Jurkat, Clone E6-1 (cell line): ENCODE results near the gene KCNB1.

ENCODE experiments used
- DNase-seq: peaks from one replicate; pipeline ENCODE4 v3.0.0-alpha.2; 2011; ENCODE audit warnings: low read depth, low spot score
- H3K4me3 ChIP-seq: 2 replicates; pipeline ENCODE4 v1.5.1; 2011; ENCODE audit warnings: mild to moderate bottlenecking, low read length, control low read depth, moderate library complexity

KCNB1 gene

DNA sequence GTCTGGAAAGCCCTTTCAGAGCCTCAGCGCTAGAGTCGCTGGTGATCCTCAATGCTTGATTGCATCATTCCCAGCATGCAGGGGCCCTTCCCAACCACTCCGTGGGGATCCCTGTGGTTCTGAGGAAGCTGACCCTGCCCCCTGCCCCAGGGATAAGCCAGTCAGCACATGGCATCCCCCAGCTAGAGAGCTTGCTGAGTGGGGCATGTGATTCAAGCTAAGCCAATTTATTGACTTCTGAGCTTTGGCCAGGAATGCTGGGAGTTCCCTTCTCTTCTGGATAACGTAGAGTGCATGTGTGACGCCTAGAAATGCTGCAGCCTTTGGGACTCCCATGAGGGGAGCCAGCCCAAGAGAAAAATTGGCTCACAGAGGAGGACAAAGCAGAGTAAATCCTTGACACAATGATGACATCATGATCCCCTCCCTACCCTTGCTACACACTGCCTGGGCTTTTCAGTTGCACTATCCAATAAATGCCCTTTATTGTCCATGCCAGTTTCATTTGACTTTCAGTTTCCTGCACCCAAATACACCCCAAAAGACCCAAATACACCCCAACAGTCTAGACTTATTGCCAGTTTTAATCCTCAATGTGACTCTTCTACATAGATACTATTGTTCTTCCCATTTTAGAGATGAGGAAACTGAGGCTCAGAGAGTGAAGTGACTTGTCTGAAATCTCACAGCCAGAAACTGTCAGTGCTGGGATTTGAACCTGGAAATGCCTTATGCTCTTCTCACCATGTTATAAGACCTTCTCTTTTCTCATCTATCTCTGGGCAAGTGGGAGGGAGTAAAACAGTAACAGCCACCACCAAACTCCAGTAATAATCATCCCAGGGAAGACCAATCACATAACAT lies 34.3 kb downstream of the KCNB1 start:
- no peak for DNase-seq
- no peak overlapping the region for H3K4me3 ChIP-seq

DNA sequence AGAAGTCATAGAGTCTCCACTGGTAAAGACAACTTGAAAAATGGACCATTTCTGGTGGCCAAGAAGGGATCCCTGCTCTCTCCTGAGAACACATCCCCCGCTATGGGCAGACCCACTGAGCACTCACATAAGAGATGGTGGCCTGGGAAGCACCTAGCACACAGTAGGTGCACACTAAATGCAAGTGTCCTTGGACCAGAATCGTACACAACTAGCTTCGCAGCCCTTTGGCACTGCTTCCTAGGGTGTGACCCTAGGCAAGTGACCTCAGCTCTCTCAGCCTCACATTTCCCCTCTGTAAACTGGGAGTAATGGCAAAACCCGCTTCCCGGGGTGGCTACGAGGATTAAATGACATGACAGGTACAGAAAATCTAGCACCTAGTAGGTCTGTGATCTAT lies 35.1 kb downstream of the KCNB1 start:
- no peak overlapping the region for H3K4me3 ChIP-seq
- no peak for DNase-seq

DNA sequence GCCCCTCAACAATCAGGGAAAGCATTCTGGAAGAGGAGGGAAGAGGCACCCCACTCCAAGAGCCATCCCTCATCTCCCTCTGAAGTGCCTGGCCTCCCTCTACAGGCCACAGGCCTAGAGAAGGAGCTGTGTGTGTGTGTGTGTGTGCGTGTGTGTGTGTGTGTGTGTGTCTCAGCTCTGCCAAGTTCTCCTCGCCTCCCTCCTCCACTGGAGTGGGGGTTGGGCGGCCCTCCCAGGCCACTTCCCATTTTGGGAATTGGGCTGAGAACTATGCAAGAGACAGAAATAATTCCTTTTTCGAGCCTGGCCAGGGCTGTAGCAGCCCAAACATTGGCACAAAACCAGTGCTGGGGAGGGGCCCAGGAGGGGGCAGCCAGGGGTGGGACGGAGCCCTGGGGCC lies 35.7 kb downstream of the KCNB1 start:
- DNase-seq, result no peak
- no peak overlapping the region for H3K4me3 ChIP-seq

DNA sequence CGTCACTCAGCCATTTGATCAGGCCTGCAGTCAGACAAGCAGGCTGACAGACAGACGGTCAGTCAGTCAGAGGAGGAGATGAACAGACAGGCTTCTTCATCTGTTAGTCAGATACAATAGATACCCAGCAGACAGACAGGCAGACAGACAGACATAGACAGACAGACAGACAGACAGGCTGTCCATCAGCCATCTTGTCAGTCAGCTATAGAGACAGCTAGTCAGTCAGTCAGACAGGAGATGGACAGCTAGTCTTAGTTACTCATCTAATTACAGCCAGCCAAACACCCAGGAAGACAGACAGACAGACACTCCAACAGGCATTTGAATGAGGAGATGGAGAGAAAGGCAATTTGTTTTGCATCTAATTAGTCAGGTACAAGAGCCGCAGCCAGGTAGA lies 36.4 kb downstream of the KCNB1 start:
- DNase-seq, result no peak
- H3K4me3 ChIP-seq, result no peak overlapping the region

DNA sequence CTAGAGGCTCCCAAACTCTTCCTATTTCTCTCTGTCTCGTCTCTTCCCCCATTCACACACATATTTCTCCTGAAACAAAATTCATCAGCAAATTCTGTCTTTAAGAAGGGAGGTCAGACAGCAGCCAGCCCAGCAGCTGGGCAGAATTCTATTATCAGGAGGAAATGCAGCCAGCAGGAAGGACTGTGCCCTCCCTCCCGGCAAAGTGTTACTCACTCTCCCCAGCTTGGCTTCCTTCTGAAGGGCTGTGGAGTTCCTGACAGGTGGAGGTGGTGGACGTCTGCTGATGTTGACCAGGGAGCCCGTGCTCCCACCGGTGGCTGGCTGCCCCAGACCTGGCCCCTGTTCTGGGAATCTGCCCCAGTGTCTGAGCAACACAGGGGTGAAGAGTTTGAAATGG lies 37.3 kb downstream of the KCNB1 start:
- H3K4me3 ChIP-seq, result no peak overlapping the region
- no peak for DNase-seq

DNA sequence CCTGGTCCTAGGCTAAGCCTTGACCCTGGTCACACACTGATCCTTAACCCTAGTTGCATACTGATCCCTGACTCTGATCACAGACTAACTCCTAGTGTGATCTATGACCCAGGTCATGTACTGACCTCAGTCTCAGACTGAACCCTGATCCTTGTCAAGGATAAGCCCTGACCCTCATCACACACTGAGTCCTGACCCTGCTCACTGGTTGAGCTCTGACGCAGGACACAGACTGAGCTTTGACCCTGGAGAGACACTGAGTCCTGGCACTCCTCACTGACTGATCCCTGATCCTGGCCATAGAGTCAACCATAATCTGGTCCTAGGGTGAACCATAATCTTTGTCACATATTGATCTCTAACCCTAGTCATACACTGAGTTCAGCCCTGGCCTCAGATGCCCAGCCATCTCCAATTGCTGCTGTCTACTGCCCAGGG lies 37.9 kb downstream of the KCNB1 start:
- no peak overlapping the region for H3K4me3 ChIP-seq
- DNase-seq, result no peak

DNA sequence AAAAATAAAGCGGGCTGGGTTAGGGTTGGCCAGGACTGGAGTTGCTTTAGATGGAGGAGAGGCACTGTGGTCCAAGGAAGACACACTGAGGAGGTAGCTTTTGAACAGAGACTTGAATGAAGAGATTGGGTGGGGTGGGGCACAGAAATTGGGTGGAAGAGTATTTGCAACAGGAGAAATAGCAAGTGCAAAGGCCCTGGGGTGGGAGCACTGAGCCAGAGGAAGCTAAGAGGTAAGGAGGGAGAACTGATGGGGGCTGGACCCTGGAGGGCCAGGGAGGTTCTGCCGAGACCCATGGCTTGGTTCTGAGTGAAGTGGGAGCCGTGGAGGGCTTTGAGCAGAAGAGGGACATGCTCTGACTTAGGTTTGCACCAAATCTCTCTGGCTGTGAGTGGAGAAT lies 45.4 kb downstream of the KCNB1 start:
- H3K4me3 ChIP-seq, result no peak overlapping the region
- DNase-seq, result no peak

DNA sequence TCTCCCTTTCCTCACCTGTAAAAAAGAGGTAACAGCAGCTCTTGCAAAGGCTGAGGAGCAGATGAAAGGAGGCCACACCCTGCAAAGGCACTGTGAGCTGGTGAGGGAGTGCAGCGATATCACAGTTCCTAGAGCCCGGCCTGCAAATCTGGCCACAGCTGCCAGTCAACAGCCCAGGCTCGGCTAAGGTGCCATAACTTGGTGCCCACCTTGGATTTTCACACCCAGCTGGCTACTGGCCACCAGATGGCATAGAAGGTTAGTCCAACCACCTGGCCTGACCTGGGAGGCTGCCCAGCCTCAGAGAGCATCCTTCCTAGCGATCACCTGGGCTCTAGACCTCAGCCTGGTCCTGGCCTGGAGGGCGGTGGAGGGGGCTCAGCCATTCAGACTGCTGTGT lies 46.8 kb downstream of the KCNB1 start:
- no peak for DNase-seq
- H3K4me3 ChIP-seq, result no peak overlapping the region

DNA sequence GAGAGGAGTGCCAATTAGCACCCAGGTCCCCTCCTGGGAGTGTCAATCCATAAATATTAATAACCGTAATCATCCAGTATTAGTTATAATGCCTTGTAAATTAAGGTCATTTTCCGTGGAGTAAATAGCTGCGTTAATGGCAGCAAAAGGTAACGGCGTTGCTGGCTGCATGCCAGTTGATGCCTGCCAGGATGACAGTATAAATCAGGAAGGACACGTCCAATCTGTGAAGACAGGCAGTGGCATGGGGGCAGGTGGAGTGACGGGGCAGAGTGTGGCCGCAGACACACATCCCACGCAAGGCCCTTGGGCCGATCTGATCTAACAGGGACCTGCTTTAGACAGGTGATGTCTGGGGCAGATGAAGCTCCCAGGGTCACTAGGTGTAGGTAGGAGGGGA lies 49.1 kb downstream of the KCNB1 start:
- H3K4me3 ChIP-seq, result no peak overlapping the region
- no peak for DNase-seq

DNA sequence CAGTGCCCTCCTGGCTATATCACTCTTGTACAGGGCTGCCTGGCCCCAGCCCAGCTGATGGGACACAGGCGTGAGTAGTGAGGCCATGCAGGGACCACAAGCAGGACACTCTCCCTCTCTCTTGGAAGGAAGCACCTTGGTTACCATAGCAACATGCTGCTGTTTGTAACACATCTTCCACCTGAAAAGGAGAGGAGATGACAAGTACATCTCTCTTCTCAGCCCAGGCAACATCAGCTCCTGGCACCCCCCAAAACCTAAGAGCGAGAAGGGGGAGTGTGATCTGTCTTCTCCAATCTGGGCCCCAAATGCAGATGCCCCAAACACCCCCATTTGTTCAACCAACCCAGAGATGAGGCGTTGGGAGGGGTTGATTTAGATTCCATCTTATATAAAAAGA lies 49.9 kb downstream of the KCNB1 start:
- H3K4me3 ChIP-seq, result no peak overlapping the region
- DNase-seq, result no peak

DNA sequence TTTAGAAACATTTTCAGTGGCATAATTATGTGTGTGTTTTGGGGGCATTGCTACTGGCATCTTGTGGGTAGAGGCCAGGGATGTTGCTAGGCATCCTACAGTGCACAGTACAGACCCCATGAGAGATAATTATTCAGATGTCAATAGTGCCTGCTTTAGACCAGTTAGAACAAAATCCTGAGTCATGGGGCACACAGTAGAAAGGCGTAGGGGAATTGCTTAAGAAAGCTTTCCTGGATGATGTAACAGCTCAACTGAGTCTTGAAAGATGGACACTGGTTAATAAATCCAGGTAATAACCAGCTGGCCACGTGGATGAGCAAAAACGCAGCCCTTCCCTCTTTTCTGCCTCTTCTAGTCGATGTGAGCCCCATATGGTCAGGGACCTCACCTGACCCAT lies 51.1 kb downstream of the KCNB1 start:
- H3K4me3 ChIP-seq, result no peak overlapping the region
- no peak for DNase-seq

DNA sequence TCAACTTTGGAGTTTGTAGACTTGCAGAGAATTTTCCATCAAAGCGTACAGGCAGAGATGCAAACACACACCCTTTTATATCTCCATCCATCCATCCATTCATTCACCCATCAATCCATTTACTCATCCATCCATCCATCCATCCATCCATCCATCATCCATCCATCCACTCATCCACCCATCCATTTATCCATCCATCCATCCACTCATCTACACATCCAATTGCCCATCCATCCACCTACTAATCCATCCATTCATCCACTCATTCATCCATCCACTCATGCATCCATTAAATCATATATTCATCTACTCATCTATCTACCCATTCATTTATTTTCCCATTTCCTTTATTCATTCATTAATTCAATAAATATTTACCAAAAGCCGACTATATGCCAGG lies 52.1 kb downstream of the KCNB1 start:
- no peak overlapping the region for H3K4me3 ChIP-seq
- DNase-seq, result no peak

DNA sequence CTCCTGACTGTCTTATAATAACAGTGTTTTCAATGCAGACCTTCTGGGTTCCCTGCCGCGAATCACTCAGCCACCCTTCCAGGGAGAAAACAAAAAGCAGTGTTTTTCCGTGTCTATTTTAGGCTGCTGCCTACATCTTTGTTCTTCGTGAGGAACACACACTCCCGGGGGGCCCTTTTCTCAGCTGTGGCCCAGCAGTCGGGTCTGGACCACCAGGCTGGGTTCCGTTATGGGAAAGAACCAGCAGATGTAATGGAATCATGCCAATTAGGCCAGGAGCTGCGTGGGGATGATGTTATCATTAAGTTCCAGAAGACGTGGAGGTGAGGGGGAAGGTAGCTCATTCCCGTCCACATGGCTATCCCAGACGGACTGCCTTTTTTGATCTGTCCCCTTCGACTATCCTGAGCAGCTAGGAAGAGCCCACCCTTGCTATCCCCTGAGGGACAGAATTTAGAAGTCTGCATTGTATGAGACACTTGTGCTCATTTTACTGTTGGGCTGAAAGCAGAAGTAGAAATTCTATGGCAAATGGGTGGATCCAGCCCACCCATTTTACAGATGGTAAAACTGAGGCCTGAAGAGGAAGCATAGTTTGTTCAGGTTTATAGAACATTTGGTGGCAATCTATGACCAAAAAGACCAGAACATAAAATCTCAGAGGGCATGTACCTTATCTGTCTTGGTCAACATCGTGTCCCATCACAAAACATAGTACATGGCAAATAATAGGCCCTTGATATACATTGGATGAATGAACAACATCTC lies 54.5 kb downstream of the KCNB1 start:
- no peak overlapping the region for H3K4me3 ChIP-seq
- DNase-seq, result no peak

DNA sequence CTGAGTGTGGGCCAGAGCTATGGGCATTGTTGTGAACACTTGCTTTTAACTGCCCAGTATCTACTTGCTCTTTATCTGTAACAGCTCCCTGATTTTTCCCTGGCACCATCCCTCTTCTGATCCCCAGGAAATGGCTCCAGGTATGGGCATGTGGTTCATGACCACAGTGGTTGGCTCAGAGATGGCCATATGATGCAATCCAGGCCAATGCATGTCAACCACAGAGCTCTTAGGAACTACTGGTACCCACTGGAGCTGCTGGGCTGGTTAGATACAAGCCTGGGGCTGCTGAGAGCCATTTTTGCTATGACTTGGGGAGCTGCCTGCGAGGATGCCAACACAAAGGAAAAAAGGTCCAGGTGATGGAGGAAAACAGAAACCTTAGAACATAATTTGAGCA lies 55.6 kb downstream of the KCNB1 start:
- no peak for DNase-seq

DNA sequence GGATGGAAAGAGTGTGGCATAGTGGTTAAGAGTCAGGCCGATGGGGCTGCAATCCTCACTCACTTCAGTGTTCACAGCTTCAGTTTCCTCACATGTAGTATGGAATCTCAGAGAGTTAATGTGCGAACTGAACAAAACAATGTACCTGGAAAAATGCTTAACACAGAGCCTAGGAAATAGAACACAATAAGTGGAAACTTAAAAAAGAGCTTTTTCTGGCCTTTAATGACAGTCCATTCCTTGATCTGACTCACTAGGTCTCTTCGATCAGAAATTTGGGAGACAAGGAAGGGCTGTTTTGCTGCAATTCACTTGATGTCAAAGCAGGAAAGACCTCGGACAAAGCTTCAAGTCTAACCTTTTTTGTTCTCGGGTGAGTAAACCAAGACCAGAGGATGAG lies 56.1 kb downstream of the KCNB1 start:
- DNase-seq, result no peak
- no peak overlapping the region for H3K4me3 ChIP-seq

More for the DNA sequence above, 55.6 kb downstream of the KCNB1 start:
- no peak overlapping the region for H3K4me3 ChIP-seq

DNA sequence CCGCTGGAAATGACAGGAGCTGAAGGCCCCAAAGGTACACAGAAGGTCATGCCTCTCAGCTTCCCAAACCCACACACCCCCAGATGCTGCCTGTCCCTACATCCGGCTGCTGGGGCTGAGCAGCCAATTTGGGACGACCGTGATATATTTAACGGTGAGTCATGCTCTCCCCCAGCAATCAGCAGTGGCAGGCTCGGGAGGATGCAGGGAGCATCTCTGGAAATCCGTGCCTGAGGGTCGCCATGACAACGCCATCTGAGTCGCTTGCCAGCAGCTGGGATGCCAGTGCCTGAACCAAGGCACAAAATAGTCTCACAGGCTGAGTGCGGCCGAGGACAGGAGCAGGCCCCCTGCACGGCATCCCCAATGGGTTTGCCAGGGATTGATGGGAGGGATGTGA lies 57.9 kb downstream of the KCNB1 start:
- no peak for DNase-seq

DNA sequence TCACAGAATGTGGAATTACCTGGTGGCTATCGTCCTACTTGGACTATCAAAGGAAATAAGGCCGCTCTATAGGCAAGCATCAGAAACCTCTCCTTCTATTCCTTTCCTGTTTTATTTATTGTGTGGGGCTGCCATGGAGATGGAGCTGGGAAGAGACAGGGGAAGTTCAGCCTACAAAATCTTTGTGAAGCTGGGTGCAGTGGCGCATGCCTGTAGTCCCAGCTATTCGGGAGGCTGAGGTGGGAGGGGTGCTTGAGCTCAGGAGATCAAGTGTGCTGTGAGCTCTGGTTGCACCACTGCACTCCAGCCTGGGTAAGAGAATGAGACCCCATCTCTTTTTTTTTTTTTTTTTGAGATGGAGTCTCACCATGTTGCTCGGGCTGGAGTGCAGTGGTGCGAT lies 60.3 kb downstream of the KCNB1 start:
- H3K4me3 ChIP-seq, result no peak overlapping the region
- DNase-seq, result no peak

More for the DNA sequence above, 57.9 kb downstream of the KCNB1 start:
- no peak overlapping the region for H3K4me3 ChIP-seq

DNA sequence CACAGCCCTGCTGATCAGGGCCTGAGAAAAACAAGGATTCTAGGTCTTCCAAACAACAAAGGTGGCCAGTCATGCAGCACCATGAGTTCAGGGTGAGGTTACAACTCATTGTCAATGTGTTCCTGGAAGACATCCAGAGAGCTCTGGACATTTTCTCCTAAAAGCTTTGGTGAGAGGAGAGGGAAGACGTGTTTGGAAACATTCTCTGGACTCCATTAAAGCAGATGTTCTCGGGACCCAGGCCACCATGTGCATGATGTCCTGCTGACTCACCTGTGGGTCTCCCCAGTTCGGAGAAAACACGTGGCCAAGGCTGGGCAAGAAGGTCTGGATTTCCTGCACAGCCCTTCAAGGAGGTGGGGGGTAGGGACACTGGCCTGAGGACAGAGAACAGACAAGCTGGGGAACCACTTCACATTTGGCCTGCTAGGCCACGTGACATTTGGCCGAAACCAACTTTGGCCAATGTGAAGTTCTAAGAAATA lies 61.6 kb downstream of the KCNB1 start:
- DNase-seq, result no peak
- no peak overlapping the region for H3K4me3 ChIP-seq

DNA sequence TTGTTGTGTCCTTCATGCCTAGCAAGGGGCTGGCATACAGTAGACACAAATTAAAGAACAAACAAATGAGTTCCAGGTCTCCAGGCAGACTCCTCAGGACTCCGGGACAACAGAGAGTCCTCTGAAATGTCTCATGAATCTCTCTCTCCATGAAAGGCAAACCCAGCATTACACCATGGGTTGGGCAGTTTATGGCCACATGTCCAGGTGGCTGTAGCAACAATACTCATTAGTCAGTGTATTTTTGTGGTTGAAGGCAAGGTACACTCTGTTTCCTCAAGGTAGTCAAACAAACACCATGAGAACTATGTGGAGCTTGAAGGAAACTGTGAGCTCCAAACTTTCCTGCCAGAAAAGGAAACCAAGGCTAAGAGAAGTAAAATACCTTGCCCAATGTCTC lies 62.2 kb downstream of the KCNB1 start:
- H3K4me3 ChIP-seq, result no peak overlapping the region
- no peak for DNase-seq

DNA sequence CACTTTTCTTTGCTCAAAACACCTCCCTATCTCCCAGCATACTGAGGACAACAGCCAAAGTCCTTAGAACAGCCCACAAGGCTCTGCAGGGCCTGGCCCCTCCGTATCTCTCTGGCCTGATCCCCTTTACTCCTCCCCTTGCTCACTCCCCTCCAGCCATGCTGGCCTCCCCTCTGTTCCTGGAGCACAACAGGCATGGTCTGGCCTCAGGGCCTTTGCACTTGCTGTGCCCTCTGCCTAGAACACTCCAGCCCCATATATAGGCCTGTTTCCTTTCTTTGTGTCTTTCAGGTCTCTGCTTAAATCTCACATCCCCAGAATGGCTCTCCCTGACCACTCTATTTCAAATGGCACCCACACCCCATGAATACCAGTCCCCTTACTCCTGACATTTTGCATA lies 62.7 kb downstream of the KCNB1 start:
- no peak for DNase-seq
- no peak overlapping the region for H3K4me3 ChIP-seq
